IPS DF 4.7 (cell line): ENCODE results near the gene PLXND1.
"Not testable (repeated sequence)": the region's sequence is repeated elsewhere in the genome, so short reads cannot be mapped to it uniquely, and the experiment has no call there.

Experiments
- DNase-seq: peaks from one replicate; pipeline ENCODE4 v3.0.0-alpha.2; 2013; ENCODE audit warnings: low spot score; ENCODE audit errors: extremely low read depth

Gene PLXND1

GRCh38 chr3:129529436-129530210 is 76.9 kb downstream of the PLXND1 start:
- no peak for DNase-seq

- DNase-seq = no peak
These were observed 77.8 kb downstream of the PLXND1 start, which contains the start of gene RHO for GRCh38 chr3:129528589-129529100. TSS of gene RHO (plus strand) at chr3:129528639. CDS start at chr3:129528734, 95 bp downstream.

- DNase-seq = no peak
These were observed 79.2 kb downstream of the PLXND1 start for GRCh38 chr3:129527262-129527661.

GRCh38 chr3:129526121-129526900 is 80.2 kb downstream of the PLXND1 start:
- no peak for DNase-seq

GRCh38 chr3:129525341-129525968 is 81.0 kb downstream of the PLXND1 start:
- no peak for DNase-seq

GRCh38 chr3:129524081-129524480 is 82.4 kb downstream of the PLXND1 start:
- DNase-seq = no peak

GRCh38 chr3:129522953-129523352 is 83.5 kb downstream of the PLXND1 start:
- no peak for DNase-seq

- no peak for DNase-seq
These were observed 84.9 kb downstream of the PLXND1 start for GRCh38 chr3:129521611-129522010.

- DNase-seq = no peak
These were observed 85.5 kb downstream of the PLXND1 start for GRCh38 chr3:129520960-129521359.

GRCh38 chr3:129519896-129520715 is 86.4 kb downstream of the PLXND1 start:
- DNase-seq = no peak

- no peak for DNase-seq
These were observed 87.0 kb downstream of the PLXND1 start for GRCh38 chr3:129519449-129519848.

- DNase-seq = no peak
These were observed 87.9 kb downstream of the PLXND1 start for GRCh38 chr3:129518581-129518980.

- no peak for DNase-seq
These were observed 88.4 kb downstream of the PLXND1 start for GRCh38 chr3:129518038-129518561.

GRCh38 chr3:129517516-129517915 is 89.0 kb downstream of the PLXND1 start:
- no peak for DNase-seq

- not testable (repeated sequence) for DNase-seq
These were observed 90.5 kb downstream of the PLXND1 start for GRCh38 chr3:129515821-129516432.

- not testable (repeated sequence) for DNase-seq
These were observed 91.2 kb downstream of the PLXND1 start for GRCh38 chr3:129515108-129515820.

GRCh38 chr3:129514563-129514962 is 91.9 kb downstream of the PLXND1 start:
- DNase-seq = no peak

GRCh38 chr3:129514110-129514509 is 92.4 kb downstream of the PLXND1 start:
- no peak for DNase-seq

- DNase-seq = no peak
These were observed 92.8 kb downstream of the PLXND1 start for GRCh38 chr3:129513705-129514104.

GRCh38 chr3:129512595-129512994 is 93.9 kb downstream of the PLXND1 start:
- no peak for DNase-seq
